Activated CD4-positive, alpha-beta T cell treated with anti-CD3 and anti-CD28 coated beads, Interleukin-2, amount 10 ng/mL, durations not matched to agents 7 days and 5 days (primary cell): ENCODE data around the gene DENND2C. TPM values are rescaled to one million over a fixed set of nuclear protein-coding genes. Genes with fewer than 3 reads are reported as not detected.
"Not testable (repeated sequence)": the region's sequence is repeated elsewhere in the genome, so short reads cannot be mapped to it uniquely, and the experiment has no call there.

Experiments used
- CTCF ChIA-PET: fragments of 350-600 bp; sonication (Branson Sonifier 250); formaldehyde crosslinking; loops from one replicate; lab custom pipeline; 2021; ENCODE audit warnings: antibody characterized with exemption; lab: Charles Lee
- POLR2A ChIA-PET: fragments of 350-600 bp; sonication (Branson Sonifier 250); formaldehyde crosslinking; loops from one replicate; lab custom pipeline; 2021; ENCODE audit warnings: antibody characterized with exemption; lab: Charles Lee
- DNase-seq: peaks from one replicate; pipeline ENCODE4 v3.0.0-alpha.2; 2020
- H3K27ac Mint-ChIP-seq: one replicate; pipeline ENCODE4 v1.8.0; 2021; ENCODE audit warnings: mild to moderate bottlenecking, moderate library complexity, mixed read lengths
- H3K27me3 Mint-ChIP-seq: one replicate; pipeline ENCODE4 v1.8.0; 2021; ENCODE audit warnings: mixed read lengths
- H3K36me3 Mint-ChIP-seq: one replicate; pipeline ENCODE4 v1.8.0; 2021; ENCODE audit warnings: low read depth, mixed read lengths
- H3K4me1 Mint-ChIP-seq: one replicate; pipeline ENCODE4 v1.8.0; 2021; ENCODE audit warnings: mixed read lengths
- H3K4me3 Mint-ChIP-seq: one replicate; pipeline ENCODE4 v1.8.0; 2021; ENCODE audit warnings: mild to moderate bottlenecking, moderate library complexity, mixed read lengths
- H3K9me3 Mint-ChIP-seq: one replicate; pipeline ENCODE4 v1.8.0; 2021; ENCODE audit warnings: mixed read lengths
- total RNA-seq, 2 experiments: library from RNA; stranded (reverse); gene quantifications; one replicate each; pipeline ENCODE4 v1.2.3, GENCODE V29; 2021

Gene DENND2C
- total RNA-seq, 2 experiments from 2014 or later, result 0.12 to 0.15 TPM

- no peak overlapping the region for H3K27ac Mint-ChIP-seq
- H3K27me3 Mint-ChIP-seq, result peaks cover 7% of the 10 kb centered on the region
- peaks cover 2% of the 10 kb centered on the region for H3K4me1 Mint-ChIP-seq
- ChIA-PET POLR2A (no interaction called here), CTCF (interaction anchor here (1.4 kb wide), 1 partner anchor 241 kb away, joined by 3 read pairs; no protein-coding TSS in a partner anchor)
- H3K4me3 Mint-ChIP-seq, result no peak overlapping the region
- DNase-seq, result no peak
- H3K9me3 Mint-ChIP-seq, result no peaks in the 10 kb centered on the region
- H3K36me3 Mint-ChIP-seq, result peaks cover 2% of the 10 kb centered on the region
Observed at GRCh38 chr1:114587203-114587991, 82.5 kb downstream of the DENND2C start.

- POLR2A ChIA-PET, result no interaction called here
- no peak for DNase-seq
- Mint-ChIP-seq H3K9me3 (no peaks in the 10 kb centered on the region), H3K4me3 (no peak overlapping the region), H3K4me1 (peaks cover 10% of the 10 kb centered on the region), H3K36me3 (peaks cover 7% of the 10 kb centered on the region), H3K27me3 (peaks cover 7% of the 10 kb centered on the region), H3K27ac (no peak overlapping the region)
- CTCF ChIA-PET, result interaction anchor here (0.5 to 1.4 kb wide), 2 partner anchors 65 to 240 kb away, joined by 3 read pairs; no protein-coding TSS in a partner anchor
Observed at GRCh38 chr1:114586513-114587047, 83.3 kb downstream of the DENND2C start.

GRCh38 chr1:114585231-114585630 lies 84.6 kb downstream of the DENND2C start:
- POLR2A ChIA-PET, result no interaction called here
- Mint-ChIP-seq H3K4me3 (no peak overlapping the region), H3K4me1 (peaks cover 14% of the 10 kb centered on the region), H3K27me3 (peaks cover 7% of the 10 kb centered on the region), H3K27ac (no peak overlapping the region), H3K9me3 (no peaks in the 10 kb centered on the region), H3K36me3 (peaks cover 7% of the 10 kb centered on the region)
- no peak for DNase-seq
- CTCF ChIA-PET, result interaction anchor here (1.3 kb wide), 1 partner anchor 238 kb away, joined by 3 read pairs; no protein-coding TSS in a partner anchor

- H3K4me3 Mint-ChIP-seq, result peak within 1 kb of the TSS; percentile 97
- peak within 1 kb of the TSS; percentile 98 for H3K27ac Mint-ChIP-seq
- ChIA-PET POLR2A (no interaction called here), CTCF (interaction anchor here (0.6 to 1.2 kb wide), 5 partner anchors 11 to 1542 kb away, joined by 3 to 5 read pairs (median 3); no protein-coding TSS in a partner anchor)
- H3K27me3 Mint-ChIP-seq, result no peaks in the 10 kb centered on the region
- H3K9me3 Mint-ChIP-seq, result no peaks in the 10 kb centered on the region
- H3K4me1 Mint-ChIP-seq, result peaks cover 29% of the 10 kb centered on the region
- DNase-seq, result peak; percentile 98
- H3K36me3 Mint-ChIP-seq, result peaks cover 19% of the 10 kb centered on the region
Observed at GRCh38 chr1:114581335-114582287, 88.2 kb downstream of the DENND2C start, which contains the start of gene BCAS2. Gene BCAS2, minus strand, starts transcription at chr1:114581615. Its CDS starts 24 bp downstream, at chr1:114581591.

GRCh38 chr1:114574365-114574764 lies 95.5 kb downstream of the DENND2C start:
- no peaks in the 10 kb centered on the region for H3K27me3 Mint-ChIP-seq
- H3K4me1 Mint-ChIP-seq, result peaks cover 14% of the 10 kb centered on the region
- no peak overlapping the region for H3K4me3 Mint-ChIP-seq
- CTCF ChIA-PET, result interaction anchor here (0.6 to 2.2 kb wide), 5 partner anchors 10 to 1121 kb away, joined by 3 to 5 read pairs (median 4); no protein-coding TSS in a partner anchor
- POLR2A ChIA-PET, result no interaction called here
- no peaks in the 10 kb centered on the region for H3K9me3 Mint-ChIP-seq
- no peak for DNase-seq
- H3K27ac Mint-ChIP-seq, result no peak overlapping the region
- peaks cover 44% of the 10 kb centered on the region for H3K36me3 Mint-ChIP-seq

- Mint-ChIP-seq H3K4me1 (no peaks in the 10 kb centered on the region), H3K9me3 (no peaks in the 10 kb centered on the region), H3K36me3 (peaks cover 49% of the 10 kb centered on the region), H3K27me3 (no peaks in the 10 kb centered on the region), H3K4me3 (no peak overlapping the region), H3K27ac (no peak overlapping the region)
- CTCF ChIA-PET, result interaction anchor here (0.9 to 1.4 kb wide), 2 partner anchors 10 to 14 kb away, joined by 3 read pairs; no protein-coding TSS in a partner anchor
- POLR2A ChIA-PET, result no interaction called here
- DNase-seq, result no peak
Observed at GRCh38 chr1:114564141-114564540, 105.7 kb downstream of the DENND2C start.

- CTCF ChIA-PET, H3K4me1 Mint-ChIP-seq, H3K27me3 Mint-ChIP-seq, H3K9me3 Mint-ChIP-seq, H3K27ac Mint-ChIP-seq, H3K4me3 Mint-ChIP-seq, DNase-seq, POLR2A ChIA-PET: not testable (repeated sequence)
- peaks cover 41% of the 10 kb centered on the region for H3K36me3 Mint-ChIP-seq
Observed at GRCh38 chr1:114562978-114563510, 106.8 kb downstream of the DENND2C start.

GRCh38 chr1:114561333-114561732 lies 108.5 kb downstream of the DENND2C start:
- Mint-ChIP-seq H3K9me3 (no peaks in the 10 kb centered on the region), H3K36me3 (peaks cover 28% of the 10 kb centered on the region), H3K27me3 (no peaks in the 10 kb centered on the region), H3K4me3 (no peak overlapping the region), H3K27ac (no peak overlapping the region), H3K4me1 (no peaks in the 10 kb centered on the region)
- ChIA-PET CTCF (interaction anchor here (0.7 to 1.6 kb wide), 3 partner anchors 11 to 1414 kb away, joined by 3 read pairs; no protein-coding TSS in a partner anchor), POLR2A (no interaction called here)
- DNase-seq, result no peak

GRCh38 chr1:114559356-114559755 lies 110.5 kb downstream of the DENND2C start:
- H3K4me1 Mint-ChIP-seq, result no peaks in the 10 kb centered on the region
- ChIA-PET POLR2A (no interaction called here), CTCF (interaction anchor here (0.7 to 1.2 kb wide), 5 partner anchors 25 to 787 kb away, joined by 3 to 4 read pairs (median 3); partner anchors contain the start of gene TRIM33)
- H3K4me3 Mint-ChIP-seq, result no peak overlapping the region
- H3K27ac Mint-ChIP-seq, result no peak overlapping the region
- H3K9me3 Mint-ChIP-seq, result no peaks in the 10 kb centered on the region
- no peak for DNase-seq
- H3K36me3 Mint-ChIP-seq, result peaks cover 10% of the 10 kb centered on the region
- no peaks in the 10 kb centered on the region for H3K27me3 Mint-ChIP-seq

- H3K4me1 Mint-ChIP-seq, result no peaks in the 10 kb centered on the region
- CTCF ChIA-PET, result interaction anchor here (0.7 to 1.2 kb wide), 4 partner anchors 25 to 217 kb away, joined by 3 to 4 read pairs (median 3); partner anchors contain the start of gene TRIM33
- H3K27me3 Mint-ChIP-seq, result no peaks in the 10 kb centered on the region
- peaks cover 7% of the 10 kb centered on the region for H3K36me3 Mint-ChIP-seq
- no peak overlapping the region for H3K4me3 Mint-ChIP-seq
- POLR2A ChIA-PET, result no interaction called here
- no peak overlapping the region for H3K27ac Mint-ChIP-seq
- no peaks in the 10 kb centered on the region for H3K9me3 Mint-ChIP-seq
- DNase-seq, result no peak
Observed at GRCh38 chr1:114558544-114558943, 111.3 kb downstream of the DENND2C start.

- ChIA-PET CTCF (interaction anchor here (0.6 to 1.1 kb wide), 3 partner anchors 11 to 19 kb away, joined by 3 read pairs; no protein-coding TSS in a partner anchor), POLR2A (interaction anchor here (0.7 kb wide), 1 partner anchor 20 kb away, joined by 3 read pairs; no protein-coding TSS in a partner anchor)
- Mint-ChIP-seq H3K36me3 (no peaks in the 10 kb centered on the region), H3K9me3 (no peaks in the 10 kb centered on the region), H3K27ac (no peak overlapping the region), H3K4me3 (no peak overlapping the region), H3K4me1 (no peaks in the 10 kb centered on the region), H3K27me3 (peaks cover 2% of the 10 kb centered on the region)
- DNase-seq, result no peak
Observed at GRCh38 chr1:114554577-114554976, 115.3 kb downstream of the DENND2C start.
